ENCODE measurements around the gene PEX5L.

- TF ChIP-seq CTCF (IDR thresholded peaks at IDR 0.05; ENCODE audit: poor library complexity) (no peak), EZH2 (IDR thresholded peaks at IDR 0.05; ENCODE audit: borderline replicate concordance) (no peak), EZH2phosphoT487 (IDR thresholded peaks at IDR 0.05; ENCODE audit: low read depth, severe bottlenecking, unreplicated experiment) (no peak)
Measured at GRCh38 chr3:180000500-180000899, 36.2 kb downstream of the PEX5L start.
